Embryonic facial prominence (tissue), 1 donor: ENCODE results near the gene SLC22A17.
"Not testable (repeated sequence)": the region's sequence is repeated elsewhere in the genome, so short reads cannot be mapped to it uniquely, and the experiment has no call there.

Experiments
- DNase-seq: peaks from one replicate; pipeline ENCODE4 v3.0.0-alpha.2; 2016; ENCODE audit errors: extremely low spot score

The SLC22A17 gene

DNA sequence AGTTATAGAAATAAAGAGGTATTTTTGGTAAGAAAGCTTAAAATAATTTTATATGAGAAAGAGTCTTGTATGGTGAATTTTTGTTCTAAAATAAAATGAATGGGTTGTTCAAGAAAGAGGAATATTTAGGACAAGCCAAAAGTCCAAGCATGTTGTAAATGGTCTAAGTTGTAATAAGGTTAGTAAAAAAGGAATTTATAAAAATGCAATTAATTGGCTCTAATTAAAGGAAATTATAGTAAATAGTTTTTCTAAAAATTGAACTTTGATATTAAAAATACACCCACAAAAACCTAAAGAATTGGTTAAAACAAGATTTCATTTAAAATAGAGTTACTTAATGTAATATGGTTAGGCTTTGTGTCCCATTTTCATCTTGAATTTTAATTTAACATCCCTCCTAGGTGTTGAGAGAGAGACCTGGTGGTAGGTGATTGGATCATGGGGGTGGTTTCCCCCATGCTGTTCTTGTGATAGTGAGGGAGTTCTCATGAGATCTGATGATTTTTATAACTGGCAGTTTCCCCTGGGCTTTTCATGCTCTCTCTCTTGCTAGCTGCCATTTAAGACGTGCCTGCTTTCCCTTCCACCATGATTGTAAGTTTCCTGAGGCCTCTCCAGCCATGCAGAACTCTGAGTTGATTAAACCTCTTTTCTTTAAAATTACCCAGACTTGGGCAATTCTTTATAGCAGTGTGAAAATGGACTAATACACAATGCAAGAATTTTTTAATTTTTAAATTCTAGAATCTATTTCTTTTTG is 13.0 kb downstream of the SLC22A17 start:
- DNase-seq: no peak

DNA sequence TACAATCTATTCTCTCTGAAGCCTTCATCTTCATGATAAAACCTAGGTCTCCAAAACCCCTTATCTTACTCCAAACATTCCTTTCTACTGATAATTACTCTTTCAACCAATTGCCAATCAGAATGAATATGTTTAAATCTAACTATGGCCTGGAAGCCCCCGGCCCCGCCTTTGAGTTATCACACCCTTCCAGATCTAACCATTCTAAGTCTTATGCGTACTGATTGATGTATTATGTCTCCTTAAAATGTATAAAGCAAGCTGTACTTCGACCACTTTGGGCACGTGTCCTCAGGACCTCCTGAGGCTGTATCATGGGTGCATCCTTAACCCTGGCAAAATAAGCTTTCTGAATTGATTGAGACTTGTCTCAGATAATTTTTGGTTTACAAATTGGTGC is 17.1 kb downstream of the SLC22A17 start:
- no peak for DNase-seq

DNA sequence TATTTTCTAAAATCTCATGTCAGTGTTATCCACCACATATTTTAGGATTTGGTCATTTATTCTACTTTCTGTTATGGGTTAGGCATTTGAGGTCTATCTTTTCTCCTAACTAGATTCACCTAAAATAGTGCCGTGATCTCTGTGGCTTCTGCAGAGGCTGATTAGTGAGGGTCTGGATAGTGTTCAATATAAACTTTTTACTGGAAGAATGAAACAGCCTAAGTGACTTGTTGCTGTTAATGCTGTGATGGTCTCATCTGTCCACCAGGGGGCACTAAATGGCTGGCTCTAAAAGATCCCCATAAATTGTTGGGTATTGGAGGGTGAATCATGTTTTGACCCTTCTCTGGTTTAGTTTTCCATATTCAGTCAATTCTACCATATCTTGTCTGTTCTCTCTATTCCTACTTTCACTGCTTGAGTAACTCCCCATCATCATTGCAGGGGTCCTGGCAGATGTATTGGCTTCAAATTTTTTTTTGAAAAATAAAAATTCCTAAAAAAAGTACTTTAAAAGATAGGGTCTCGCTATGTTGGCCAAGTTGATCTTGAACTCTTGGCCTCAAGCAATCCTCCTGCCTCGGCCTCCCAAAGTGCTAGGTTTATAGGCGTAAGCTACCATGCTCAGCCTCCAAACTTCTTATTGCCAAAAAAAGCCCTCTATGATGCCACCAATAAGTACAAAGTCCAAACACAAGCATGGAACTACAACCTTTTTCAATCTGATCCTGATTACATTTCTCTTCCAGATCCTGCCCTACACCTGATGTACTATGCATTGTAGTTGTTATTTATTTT is 24.5 kb downstream of the SLC22A17 start:
- DNase-seq: peak; percentile 55

DNA sequence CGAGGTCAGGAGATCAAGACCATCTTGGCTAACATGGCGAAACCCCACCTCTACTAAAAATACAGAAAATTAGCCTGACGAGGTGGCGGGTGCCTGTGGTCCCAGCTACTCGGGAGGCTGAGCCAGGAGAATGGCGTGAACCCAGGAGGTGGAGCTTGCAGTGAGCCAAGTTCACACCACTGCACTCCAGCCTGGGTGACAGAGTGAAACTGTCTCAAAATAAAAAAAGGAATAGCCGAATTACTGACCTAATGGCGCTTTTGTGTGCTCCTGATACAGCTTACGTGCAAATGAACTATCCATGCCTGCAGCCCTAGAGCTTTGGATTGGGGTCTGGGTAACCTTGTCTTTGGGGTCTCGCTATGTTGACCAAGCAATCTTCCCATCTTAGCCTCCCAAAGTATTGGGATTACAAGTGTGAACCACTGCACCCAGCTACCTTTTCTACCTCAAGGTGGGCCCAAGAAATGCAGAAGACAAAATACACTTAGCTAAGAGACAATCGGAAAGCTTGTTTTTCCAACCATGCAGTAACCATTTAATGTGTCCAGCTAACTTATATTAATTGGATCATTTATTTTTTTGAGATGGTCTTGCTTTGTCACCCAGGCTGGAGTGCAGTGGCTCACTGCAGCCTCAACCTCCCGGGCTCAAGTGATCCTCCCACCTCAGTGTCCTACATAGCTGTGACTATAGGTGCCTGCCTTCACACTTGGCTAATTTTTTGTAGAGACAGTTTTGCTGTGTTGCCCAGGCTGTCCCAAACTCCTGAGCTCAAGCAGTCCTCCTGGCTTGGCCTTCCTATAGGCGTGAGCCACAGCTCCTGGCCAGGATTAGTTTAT is 26.0 kb downstream of the SLC22A17 start:
- no peak for DNase-seq

DNA sequence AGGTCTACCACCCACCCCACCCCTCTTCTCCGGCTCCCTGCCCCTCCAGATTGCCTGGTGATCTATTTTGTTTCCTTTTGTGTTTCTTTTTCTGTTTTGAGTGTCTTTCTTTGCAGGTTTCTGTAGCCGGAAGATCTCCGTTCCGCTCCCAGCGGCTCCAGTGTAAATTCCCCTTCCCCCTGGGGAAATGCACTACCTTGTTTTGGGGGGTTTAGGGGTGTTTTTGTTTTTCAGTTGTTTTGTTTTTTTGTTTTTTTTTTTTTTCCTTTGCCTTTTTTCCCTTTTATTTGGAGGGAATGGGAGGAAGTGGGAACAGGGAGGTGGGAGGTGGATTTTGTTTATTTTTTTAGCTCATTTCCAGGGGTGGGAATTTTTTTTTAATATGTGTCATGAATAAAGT is 26.9 kb downstream of the SLC22A17 start:
- DNase-seq: not testable (repeated sequence)

DNA sequence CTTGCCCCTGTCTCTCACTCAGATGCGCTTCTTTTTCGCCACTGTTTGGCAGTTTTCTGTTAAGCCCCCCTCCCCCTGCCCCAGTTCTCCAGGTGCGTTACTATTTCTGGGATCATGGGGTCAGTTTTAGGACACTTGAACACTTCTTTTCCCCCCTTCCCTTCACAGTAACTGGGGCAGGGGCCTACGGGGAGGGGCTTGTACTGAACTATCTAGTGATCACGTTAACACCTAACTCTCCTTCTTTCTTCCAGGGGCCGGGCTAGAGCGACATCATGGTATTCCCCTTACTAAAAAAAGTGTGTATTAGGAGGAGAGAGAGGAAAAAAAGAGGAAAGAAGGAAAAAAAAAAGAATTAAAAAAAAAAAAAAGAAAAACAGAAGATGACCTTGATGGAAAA is 27.7 kb downstream of the SLC22A17 start:
- no peak for DNase-seq

DNA sequence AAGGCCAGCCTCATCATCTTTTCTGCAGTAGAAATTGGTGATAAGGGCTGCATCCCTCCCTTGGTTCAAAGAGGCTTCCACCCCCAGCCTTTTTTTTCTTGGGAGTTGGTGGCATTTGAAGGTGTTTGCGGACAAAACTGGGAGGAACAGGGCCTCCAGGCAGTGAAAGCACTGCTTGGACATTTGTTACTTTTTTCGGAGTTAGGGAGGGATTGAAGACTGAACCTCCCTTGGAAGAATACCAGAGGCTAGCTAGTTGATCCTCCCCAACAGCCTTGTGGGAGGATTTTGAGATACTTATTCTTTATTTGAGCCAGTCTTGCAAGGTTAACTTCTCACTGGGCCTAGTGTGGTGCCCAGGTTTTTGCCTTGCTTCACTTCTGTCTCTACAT is 28.2 kb downstream of the SLC22A17 start:
- no peak for DNase-seq

DNA sequence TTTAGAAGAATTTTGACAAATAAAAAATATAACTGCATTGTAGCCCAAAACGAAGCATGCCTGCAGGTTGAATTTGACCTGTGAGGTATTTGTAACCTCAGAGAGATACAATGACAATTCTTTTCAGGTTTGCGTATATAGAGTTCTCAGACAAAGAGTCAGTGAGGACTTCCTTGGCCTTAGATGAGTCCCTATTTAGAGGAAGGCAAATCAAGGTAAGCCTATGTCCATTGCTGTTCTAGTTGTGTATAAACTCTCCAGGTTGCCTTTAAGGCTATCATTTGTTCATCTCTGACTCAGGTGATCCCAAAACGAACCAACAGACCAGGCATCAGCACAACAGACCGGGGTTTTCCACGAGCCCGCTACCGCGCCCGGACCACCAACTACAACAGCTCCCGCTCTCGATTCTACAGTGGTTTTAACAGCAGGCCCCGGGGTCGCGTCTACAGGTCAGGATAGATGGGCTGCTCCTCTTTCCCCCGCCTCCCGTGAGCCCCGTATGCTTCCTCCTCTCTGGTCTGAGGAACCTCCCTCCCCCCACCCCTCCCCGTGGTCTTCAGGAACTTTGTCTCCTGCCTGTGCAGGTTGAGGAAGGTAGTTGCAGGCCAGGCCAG is 28.7 kb downstream of the SLC22A17 start:
- no peak for DNase-seq

DNA sequence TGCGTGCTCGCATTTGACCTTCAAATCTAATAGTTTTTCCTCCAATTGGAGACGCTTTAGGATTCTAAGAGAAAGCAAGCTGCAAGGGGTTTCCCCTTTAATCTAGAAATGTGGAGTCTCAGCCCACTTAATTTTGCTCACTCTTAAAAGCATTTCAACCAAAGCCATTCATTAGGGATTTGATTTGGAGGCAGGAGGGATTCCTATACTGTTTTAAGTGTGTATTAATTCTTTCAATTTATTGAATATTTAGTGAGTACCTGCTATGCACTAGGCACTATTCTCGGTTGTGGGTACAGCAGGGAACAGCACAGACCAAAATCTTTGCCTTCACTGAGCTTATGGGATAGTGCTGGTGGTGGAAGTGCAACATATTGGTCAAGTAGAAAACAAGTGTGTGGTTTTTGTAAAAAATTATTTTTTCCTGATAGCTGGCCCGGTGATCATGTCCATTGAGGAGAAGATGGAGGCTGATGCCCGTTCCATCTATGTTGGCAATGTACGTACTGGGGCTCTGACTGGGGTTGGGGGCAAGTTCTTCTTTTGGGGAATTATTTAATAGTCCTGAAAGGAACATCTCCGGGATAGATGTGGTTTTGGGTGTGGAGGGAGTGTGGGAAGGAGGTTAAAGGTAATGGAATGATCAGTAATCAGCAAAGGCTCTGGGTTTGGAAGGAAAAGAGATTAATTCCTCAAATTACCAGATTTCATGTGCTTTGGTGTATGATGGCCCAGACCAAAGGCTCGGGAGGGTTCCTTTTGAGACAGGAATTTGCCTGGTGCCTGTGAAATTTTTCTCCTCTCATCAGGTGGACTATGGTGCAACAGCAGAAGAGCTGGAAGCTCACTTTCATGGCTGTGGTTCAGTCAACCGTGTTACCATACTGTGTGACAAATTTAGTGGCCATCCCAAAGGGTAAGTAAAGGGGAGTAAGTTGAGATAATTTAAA is 29.8 kb downstream of the SLC22A17 start:
- no peak for DNase-seq

DNA sequence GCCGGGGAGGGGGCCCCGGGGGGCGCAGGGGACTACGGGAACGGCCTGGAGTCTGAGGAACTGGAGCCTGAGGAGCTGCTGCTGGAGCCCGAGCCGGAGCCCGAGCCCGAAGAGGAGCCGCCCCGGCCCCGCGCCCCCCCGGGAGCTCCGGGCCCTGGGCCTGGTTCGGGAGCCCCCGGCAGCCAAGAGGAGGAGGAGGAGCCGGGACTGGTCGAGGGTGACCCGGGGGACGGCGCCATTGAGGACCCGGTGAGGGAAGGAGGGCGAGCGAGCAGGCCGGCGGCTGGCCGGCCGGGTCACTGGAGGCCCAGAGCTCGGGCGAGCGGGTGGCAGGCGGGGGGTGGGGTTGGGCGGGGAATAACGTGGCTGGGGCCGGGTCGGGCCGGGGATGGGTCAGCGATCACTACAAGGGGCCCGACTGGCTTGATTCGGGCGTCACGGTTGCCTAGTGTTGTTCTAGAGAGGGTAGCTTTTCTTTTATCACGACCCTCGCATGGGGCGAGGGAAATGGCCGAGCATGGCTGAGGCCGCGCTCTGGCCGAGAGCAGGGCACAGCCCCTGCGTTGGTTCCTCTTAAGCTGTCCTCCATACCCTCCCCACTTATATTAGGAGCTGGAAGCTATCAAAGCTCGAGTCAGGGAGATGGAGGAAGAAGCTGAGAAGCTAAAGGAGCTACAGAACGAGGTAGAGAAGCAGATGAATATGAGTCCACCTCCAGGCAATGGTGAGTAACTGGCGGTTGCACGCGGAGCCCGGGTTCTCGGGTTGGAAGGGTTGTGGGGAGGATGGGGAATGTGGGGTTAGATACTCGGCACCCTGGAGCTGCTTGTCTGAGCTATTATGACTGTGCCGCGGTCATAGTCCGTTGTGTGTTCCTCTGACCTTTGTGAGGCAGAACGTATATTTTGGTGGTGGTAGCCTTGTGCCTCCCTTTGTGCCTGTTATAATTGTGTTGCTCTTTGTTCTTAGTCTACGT is 30.8 kb downstream of the SLC22A17 start:
- no peak for DNase-seq

DNA sequence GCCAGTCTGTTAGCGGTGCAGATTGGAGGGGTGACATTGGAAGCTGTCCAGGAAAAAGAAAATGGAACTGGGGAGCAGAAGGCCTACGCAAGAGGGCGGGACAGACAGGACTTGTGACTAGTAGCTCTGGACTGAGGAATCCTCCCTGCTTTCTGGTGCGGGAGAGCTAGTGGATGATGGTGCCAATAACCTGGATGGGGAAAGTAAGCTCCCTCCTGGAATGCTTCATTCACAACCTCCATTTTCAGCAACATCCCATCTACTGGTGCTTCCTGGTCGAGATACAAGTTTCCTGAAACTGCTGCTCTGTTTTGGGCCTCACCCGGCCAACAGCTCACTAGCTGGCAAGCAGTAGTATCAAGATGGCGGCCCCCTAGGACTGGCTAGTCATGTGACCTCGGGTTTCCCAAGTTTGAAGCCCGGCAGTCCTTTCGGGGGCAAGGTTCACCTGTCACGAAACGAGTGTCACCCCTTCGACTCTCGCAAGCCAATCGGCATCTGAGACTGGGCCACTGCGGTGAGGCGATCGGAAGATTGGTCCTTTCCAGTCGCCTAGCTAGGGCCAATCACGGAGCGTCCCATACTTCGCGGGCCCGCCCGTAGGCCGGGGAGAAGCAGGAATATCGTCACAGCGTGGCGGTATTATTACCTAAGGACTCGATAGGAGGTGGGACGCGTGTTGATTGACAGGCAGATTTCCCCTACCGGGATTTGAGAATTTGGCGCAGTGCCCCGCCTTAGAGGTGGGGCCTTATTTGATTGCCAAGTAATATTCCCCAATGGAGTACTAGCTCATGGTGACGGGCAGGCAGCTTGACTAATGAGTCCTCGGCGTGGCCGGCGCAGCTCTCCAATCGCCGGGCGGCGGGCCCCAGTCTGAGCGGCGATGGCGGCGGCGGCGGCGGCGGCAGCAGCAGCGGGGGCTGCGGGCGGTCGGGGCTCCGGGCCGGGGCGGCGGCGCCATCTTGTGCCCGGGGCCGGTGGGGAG is 31.8 kb downstream of the SLC22A17 start, which contains the start of gene PABPN1:
TSS of gene PABPN1 (plus strand) at position 874 of the 988 bp plus-strand sequence. CDS start at position 887, 13 bp downstream.
- peak; percentile 99 for DNase-seq

DNA sequence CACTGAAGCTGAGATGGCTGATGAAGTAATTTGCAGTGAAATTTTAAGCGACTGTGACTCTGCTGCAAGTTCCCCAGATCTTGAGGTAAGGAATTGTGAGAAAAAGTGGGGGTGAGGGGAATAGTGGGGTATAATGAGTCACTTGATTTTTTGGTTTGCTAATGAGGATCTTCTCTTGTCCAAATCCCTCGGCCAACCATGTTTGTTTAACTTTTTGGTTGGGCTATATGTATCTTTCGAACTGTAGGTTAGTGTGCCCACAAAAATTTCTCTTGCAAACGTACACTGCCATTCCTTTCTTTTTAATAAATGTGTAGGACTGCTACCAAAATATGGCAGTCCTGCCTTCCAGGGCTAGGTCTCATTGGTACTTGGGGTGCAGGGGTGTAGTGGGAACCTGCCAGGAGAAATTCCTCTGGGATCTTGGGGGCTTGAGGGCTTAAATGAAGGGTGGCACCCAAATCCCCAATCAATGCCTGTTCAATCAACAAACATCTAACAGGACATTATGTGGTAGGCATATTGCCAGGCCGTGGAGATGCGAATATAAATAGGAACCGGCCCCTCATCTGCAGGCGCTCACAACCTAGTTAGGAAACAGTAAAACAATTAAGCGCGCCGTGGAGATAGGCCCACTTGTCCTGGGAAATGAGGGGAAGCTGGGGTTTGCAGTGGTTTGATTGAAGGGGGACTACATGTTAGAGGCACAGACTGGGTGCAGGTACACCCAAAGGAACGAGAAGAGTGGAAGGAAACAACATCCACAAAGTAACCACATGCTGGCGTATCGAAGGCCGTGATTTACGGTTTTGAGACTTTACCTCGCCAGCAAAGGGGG is 32.7 kb downstream of the SLC22A17 start:
- no peak for DNase-seq

DNA sequence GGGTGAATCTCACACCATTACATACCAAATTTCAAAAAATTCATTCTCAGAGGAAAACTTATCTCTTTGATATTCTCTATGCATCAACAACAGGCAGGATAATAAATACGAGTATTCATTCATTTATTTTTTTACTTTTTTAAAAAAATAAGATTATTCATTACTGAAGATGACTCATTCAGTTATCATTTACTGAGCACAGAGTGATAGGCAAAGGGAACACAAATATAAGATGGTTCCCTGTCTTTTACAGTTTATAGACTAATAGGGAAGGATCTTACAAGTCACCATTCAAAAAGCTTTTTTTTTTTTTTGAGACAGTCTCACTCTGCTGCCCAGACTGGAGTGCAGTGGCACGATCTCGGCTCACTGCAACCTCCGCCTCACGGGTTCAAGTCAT is 36.4 kb downstream of the SLC22A17 start:
- DNase-seq: no peak

DNA sequence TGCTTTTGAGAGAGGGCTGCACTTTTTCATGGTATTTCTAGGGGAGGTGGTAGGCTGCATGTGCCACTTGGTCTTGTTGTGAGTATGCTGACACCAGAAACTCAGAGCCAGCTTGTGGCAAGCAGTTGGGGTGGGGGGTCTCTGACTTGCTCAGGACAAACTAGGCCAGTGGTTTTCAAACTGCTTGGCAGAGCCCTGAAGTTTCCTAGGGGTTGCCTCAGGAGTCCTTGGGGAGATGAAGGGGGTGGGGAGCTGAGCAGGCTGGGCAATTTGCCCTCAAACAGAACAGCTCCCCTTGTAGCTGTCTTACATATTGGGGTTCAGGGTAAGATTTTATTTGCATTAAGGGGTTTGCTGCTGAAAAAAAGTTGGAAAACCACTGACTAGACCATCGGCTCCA is 42.1 kb downstream of the SLC22A17 start:
- DNase-seq: no peak

DNA sequence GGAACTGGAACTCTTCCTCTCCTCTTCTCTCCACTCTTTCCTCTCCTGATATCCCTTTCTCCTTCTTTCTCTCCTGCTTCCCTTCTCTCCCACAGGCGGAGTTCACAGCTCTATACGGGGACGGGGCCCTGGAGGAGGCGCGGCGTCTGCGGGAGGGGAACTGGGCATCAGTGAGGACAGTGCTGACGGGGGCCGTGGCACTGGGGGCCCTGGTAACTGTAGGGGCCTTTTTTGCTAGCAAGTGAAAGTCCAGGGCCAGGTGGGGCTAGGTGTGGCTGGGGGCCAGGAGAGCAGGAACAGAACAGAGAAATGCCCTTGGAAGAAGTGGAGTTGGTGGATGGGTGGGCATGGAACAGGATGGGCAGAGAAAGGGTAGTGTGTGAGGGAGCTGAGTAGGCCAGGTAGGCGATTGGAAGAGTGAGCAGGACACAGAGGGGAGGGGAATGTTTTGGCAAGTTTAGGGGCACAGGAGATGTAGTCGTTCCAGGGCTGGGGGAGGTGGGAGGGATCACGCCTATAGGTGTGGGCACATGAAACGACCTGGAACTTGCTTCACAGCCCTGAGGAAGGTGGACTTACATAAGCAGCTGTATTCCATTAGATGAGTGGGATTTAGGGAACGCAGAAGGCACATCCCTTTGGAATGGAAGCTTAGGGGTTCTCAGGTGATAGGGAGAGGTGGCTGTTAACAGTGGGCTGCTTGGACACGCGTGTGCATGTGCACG is 43.8 kb downstream of the SLC22A17 start:
- no peak for DNase-seq
